Measurements from ENCODE around the gene KRCC1.

Gene KRCC1

DNA sequence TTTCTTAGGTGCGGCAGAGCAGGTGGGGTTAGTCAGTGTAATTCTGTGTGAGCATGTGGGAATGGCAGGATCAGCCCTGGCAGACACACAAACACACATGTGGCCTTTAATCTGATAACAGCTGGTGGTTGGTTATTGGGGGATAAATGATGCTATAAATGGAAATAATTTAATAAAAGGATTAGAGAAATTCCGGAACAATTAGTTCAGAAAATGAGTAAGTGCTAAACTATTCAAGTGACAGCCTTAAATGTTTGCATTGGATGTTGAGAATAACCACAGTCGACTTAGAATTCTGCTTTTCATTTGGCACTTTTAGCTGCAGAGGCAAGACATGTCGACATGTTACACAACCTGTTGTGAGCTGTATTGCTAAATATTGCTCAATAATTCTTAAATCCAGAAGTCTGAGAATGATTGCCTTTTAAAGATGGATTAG lies 19.3 kb upstream of the KRCC1 start:
- TF ChIP-seq, protein P1, sequence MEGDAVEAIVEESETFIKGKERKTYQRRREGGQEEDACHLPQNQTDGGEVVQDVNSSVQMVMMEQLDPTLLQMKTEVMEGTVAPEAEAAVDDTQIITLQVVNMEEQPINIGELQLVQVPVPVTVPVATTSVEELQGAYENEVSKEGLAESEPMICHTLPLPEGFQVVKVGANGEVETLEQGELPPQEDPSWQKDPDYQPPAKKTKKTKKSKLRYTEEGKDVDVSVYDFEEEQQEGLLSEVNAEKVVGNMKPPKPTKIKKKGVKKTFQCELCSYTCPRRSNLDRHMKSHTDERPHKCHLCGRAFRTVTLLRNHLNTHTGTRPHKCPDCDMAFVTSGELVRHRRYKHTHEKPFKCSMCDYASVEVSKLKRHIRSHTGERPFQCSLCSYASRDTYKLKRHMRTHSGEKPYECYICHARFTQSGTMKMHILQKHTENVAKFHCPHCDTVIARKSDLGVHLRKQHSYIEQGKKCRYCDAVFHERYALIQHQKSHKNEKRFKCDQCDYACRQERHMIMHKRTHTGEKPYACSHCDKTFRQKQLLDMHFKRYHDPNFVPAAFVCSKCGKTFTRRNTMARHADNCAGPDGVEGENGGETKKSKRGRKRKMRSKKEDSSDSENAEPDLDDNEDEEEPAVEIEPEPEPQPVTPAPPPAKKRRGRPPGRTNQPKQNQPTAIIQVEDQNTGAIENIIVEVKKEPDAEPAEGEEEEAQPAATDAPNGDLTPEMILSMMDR (IDR thresholded peaks at IDR 0.05), result no peak

DNA sequence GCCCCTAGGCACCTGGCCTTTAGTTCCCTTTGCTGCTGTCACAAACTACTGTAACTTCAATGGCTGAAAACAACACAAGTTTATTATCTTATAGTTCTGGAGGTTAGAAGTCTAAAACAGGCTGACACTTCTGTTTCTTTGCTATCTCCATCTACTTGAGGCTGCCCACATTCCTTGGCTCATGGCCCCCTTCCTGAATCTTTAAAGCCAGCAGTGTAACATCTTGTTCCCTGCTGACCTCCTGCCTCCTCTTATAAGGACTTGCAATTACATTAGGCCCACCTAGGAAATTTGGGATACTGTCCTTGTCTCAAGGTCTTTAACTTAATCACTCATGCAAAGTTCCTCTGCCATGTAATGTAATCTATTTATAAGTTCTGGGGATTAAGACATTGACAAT lies 18.6 kb upstream of the KRCC1 start:
- TF ChIP-seq, protein P1 (IDR thresholded peaks at IDR 0.05), result no peak

DNA sequence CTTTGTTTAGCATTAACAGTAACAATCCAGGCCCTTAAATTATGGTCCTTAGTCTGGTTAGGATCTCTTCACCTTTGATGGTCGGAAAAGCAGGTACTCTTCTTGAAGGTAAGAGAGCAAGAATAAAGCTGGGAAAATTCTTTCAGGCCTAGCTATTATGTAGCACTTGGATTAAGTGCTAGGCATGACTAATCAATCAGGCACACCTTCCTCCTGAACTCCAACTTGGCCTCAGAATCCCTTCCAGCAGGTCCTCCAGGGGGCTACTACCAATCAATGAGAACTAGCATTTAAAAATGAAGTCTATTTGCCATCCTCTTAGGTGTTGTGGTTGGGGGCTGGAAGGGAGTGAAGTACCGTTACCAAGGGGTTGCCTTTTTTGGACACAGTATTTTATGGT lies 15.8 kb upstream of the KRCC1 start:
- TF ChIP-seq, protein P1 (IDR thresholded peaks at IDR 0.05), result no peak

DNA sequence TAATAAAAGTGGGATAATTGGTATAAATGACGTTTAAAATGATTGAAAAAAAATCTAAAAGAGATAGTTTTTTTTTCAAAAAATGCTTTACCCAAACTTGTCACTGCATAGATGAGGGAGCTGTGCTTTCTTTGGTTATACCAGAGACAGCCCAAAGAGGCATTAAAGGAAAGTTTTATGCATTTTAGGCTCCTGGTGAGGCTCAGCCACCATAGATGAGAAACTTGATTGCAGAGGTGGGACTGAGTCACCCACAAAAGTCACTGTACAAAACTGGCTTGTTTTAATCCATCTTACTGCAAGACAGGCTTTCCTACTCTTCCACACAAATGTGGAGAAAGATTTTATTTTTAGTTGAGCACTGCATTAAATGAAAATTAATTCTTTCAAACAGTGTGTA lies 14.5 kb upstream of the KRCC1 start:
- TF ChIP-seq, protein P1 (IDR thresholded peaks at IDR 0.05), result no peak

DNA sequence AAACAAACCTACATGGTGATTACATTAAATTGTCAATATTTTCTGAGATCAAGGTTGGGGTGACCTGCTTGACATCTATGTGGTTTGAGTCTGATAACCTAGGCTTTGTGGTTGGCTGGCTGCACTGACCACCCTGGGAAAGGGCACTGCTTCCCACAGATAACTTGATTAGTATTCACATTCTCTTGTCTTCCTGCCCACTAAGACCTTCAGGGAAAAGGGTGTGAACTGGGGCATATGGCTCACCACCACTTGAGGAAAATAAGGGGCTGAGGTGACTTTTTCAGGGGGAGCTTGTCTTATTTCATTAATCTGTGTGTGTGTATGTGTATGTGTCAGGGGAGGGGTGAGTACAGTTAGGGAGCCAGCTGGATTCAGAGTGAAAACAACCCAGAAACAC lies 13.5 kb upstream of the KRCC1 start:
- TF ChIP-seq, protein P1 (IDR thresholded peaks at IDR 0.05), result no peak

DNA sequence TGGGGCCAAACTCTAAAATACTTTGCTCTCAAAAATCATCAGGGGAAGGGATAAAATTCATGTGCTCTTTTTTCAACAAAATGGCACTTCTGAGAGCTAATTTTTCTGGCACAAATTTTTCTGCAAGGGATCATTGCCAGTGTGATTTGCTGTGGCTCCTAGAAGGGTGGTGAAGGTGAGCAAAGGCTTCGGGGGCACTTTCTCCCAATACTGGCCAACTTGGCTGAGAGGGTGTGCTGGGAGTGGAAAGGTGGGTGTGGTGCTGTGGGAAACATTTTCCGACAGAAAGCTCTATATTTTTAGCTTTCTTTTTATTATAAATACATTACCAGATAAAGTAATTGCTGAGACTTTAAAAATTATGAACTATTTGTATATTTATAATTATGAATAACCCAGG lies 12.5 kb upstream of the KRCC1 start:
- TF ChIP-seq, protein P1 (IDR thresholded peaks at IDR 0.05), result no peak

DNA sequence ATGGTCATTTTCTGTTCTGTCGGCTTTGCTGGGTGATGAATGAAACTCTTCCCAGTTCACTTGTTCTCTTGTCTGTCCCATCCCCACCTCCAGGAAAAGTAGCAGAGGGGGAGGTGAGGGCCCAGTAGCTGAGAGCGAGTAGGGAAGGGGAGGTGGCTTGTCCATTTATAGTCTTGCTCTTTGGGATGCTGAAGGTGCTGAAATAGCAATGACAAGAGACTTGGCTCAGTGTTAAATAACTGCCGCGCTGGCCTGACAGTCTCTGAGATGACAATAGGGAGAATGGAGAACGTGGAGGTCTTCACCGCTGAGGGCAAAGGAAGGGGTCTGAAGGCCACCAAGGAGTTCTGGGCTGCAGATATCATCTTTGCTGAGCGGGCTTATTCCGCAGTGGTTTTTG lies 12.0 kb upstream of the KRCC1 start, which contains the start of gene SMYD1:
TSS of gene SMYD1 (plus strand) at position 228 of the 400 bp plus-strand sequence. CDS start at position 268, 40 bp downstream.
- TF ChIP-seq, protein P1 (IDR thresholded peaks at IDR 0.05), result no peak

DNA sequence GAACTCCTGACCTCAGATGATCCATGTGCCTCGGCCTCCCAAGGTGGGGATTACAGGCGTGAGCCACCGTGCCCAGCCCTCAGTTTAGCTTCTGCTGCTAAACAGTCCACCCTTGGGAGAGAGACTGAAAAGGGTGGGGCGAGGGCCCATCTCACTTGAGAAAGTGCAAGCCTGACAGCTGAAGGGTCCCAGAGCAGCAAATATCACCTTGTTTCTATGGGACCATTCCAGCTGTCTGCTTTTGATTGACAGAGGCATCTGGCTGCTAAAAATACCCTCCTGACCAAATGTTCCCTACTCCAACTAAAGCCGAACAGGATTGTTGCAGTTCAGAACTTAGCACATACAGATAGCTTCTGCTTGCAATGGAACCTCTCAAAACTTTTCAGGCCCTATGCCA lies 11.6 kb upstream of the KRCC1 start:
- TF ChIP-seq, protein P1 (IDR thresholded peaks at IDR 0.05), result no peak
